Measurements from ENCODE around the gene ATL3. TPM values are rescaled to one million over a fixed set of nuclear protein-coding genes. Genes with fewer than 3 reads are reported as not detected.

ATL3 gene
- total RNA-seq, 1 experiment from 2014 or later = 32.3 TPM

DNA sequence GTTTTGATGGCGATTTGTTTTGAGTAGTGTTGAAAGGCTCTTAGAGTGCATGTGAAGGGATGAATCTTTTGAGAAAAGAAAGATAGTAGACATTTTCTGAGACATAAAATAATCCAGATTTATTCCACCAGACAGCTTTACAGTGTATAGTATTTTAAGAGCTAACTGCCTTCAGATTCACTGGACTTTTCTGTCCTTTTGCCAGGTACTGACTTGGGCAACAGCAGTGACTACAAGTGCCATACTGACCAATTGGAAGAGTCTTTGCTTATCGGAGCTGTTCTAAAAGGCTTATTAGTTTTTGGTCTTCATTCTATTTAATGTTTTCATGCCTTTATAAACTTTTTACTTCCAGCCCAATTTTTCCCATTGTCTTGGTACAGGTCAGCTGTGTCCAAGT, 42.6 kb upstream of the ATL3 start:
- no peak overlapping the region for H3K4me3 ChIP-seq (replicated peaks in 1 of 2; ENCODE audit: low read depth in 1 of 2, low read length in 2 of 2)
- intact Hi-C loops (cut with micrococcal nuclease) = no loop called here
- H3K9me3 ChIP-seq (ENCODE audit: control insufficient read depth in 1 of 2, insufficient read depth in 1 of 2, low read depth in 1 of 2, low read length in 2 of 2) = no peaks in the 10 kb centered on the region
- H3K27me3 ChIP-seq (ENCODE audit: insufficient read depth, low read length) = no peaks in the 10 kb centered on the region
- H3K36me3 ChIP-seq (ENCODE audit: control insufficient read depth in 1 of 2, insufficient read depth in 2 of 2, low read length in 2 of 2) = no peaks in the 10 kb centered on the region
- BruUV-seq (replicated peaks) = no TSS peak
- no peak overlapping the region for H3K4me2 ChIP-seq (ENCODE audit: low read length)
- CTCF ChIA-PET = no interaction called here
- H3K4me1 ChIP-seq (ENCODE audit: control insufficient read depth in 1 of 2, insufficient read depth in 2 of 2, low read length in 2 of 2) = no peaks in the 10 kb centered on the region
- DNase-seq (ENCODE audit: low read depth, low spot score) (no peak), ATAC-seq (no peak)
- TF ChIP-seq CEBPB (IDR thresholded peaks at IDR 0.05; ENCODE audit: low read depth) (no peak), POLR2AphosphoS5 (IDR thresholded peaks at IDR 0.05; ENCODE audit: low read depth, low read length) (no peak), SP1 (IDR thresholded peaks at IDR 0.05; ENCODE audit: low read depth) (no peak), JUND (IDR thresholded peaks at IDR 0.05) (no peak), RAD21 (IDR thresholded peaks at IDR 0.05; ENCODE audit: low read depth) (no peak), TCF7L2 (IDR thresholded peaks at IDR 0.05; ENCODE audit: borderline replicate concordance, extremely low read depth, insufficient read depth, insufficient read length) (no peak), ELF1 (IDR thresholded peaks at IDR 0.05; ENCODE audit: borderline replicate concordance, low read depth) (no peak), FOSL1 (IDR thresholded peaks at IDR 0.05; ENCODE audit: low read depth) (no peak), SRF (IDR thresholded peaks at IDR 0.05; ENCODE audit: low read depth) (no peak), ZFX (IDR thresholded peaks at IDR 0.05) (no peak), ATF3 (IDR thresholded peaks at IDR 0.05) (no peak), YY1 (IDR thresholded peaks at IDR 0.05; ENCODE audit: extremely low read depth, insufficient replicate concordance, low read depth, low read length) (no peak), EZH2 (IDR thresholded peaks at IDR 0.05) (no peak), EGR1 (IDR thresholded peaks at IDR 0.05; ENCODE audit: low read depth) (no peak), POLR2A (IDR thresholded peaks at IDR 0.05; ENCODE audit: borderline replicate concordance, extremely low read depth, insufficient read depth, insufficient read length) (no peak)
- TF ChIP-seq, protein P1, sequence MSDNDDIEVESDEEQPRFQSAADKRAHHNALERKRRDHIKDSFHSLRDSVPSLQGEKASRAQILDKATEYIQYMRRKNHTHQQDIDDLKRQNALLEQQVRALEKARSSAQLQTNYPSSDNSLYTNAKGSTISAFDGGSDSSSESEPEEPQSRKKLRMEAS (IDR thresholded peaks at IDR 0.05) = no peak
- RAD21 ChIA-PET (ENCODE audit: low non-redundant PET in 1 of 2, low total read pairs in 2 of 2, uncharacterized antibody in 2 of 2, unreplicated experiment in 2 of 2) = no interaction called here
- H3K27ac ChIP-seq (ENCODE audit: low read depth, low read length) = no peak overlapping the region
- no peak overlapping the region for H2AFZ ChIP-seq (ENCODE audit: low read depth, low read length, poor library complexity, severe bottlenecking)
- H3K9me2 ChIP-seq (ENCODE audit: insufficient read depth) = no peaks in the 10 kb centered on the region
- no peak overlapping the region for H3K9ac ChIP-seq (ENCODE audit: low read length)
- POLR2A ChIA-PET = no interaction called here
- peaks cover 71% of the 10 kb centered on the region for H3K79me2 ChIP-seq (ENCODE audit: insufficient read depth, low read length)
- H4K20me1 ChIP-seq (ENCODE audit: insufficient read depth) = no peaks in the 10 kb centered on the region
